SK-N-SH (cell line): ENCODE data around the gene CNTN4.
A peak's percentile ranks its signal among the peaks of the same experiment; 100 is the strongest.

Experiments
- EP300 ChIP-seq, 2 experiments: IDR thresholded peaks; 2 replicates each; pipeline versions ENCODE4 v1.4.0 to v1.6.1; 2012; ENCODE audit warnings: borderline replicate concordance in 1 of 2, low read depth in 1 of 2, low read length in 1 of 2
- EZH2phosphoT487 ChIP-seq: fragments of 200-600 bp; sonication (generic); IDR thresholded peaks from 2 replicates; pipeline ENCODE4 v1.6.1; 2017; ENCODE audit warnings: low read depth, mixed run types, mild to moderate bottlenecking, antibody characterized with exemption, moderate library complexity, borderline replicate concordance
- FOXM1 ChIP-seq: IDR thresholded peaks from 2 replicates; pipeline ENCODE4 v1.4.0; 2012; ENCODE audit warnings: low read depth, mild to moderate bottlenecking
- MXI1 ChIP-seq: IDR thresholded peaks from 2 replicates; pipeline ENCODE4 v1.6.1; 2012; ENCODE audit warnings: mild to moderate bottlenecking, low read depth, low read length, improper control_type of control experiment
- RAD21 ChIP-seq: IDR thresholded peaks from 2 replicates; pipeline ENCODE4 v1.6.1; 2012; ENCODE audit warnings: mild to moderate bottlenecking, low read length
- RXRA ChIP-seq: IDR thresholded peaks from 2 replicates; pipeline ENCODE4 v1.4.0; 2012; ENCODE audit warnings: low read depth, mild to moderate bottlenecking, borderline replicate concordance
- SMC3 ChIP-seq: IDR thresholded peaks from 2 replicates; pipeline ENCODE4 v1.6.1; 2012; ENCODE audit warnings: low read depth, low read length, improper control_type of control experiment
- TF ChIP-seq, protein P1 (sequence below): fragments of 200-600 bp; sonication (generic); IDR thresholded peaks from 2 replicates; pipeline ENCODE4 v1.6.1; 2017; ENCODE audit warnings: antibody characterized with exemption, mild to moderate bottlenecking, moderate library complexity

DNA sequence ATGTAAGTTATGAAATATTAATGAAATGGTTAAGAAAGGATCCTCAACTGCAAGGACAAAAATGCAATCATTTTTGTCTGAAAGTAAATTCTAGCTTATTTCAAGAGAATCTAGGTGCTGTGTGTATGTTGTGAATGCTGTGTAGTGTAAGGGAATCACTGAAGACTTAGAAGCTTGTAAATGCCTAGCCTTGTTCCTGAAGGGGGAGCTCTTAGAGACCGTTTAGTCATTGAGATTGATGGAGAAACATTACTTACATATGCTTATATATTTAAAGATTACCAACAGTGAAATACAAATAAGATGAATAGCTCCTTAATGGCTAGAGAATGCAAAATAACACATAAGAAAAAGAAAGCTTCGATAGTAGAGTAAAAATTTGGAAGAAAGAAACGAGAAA lies 67.9 kb downstream of the CNTN4 start:
- TF ChIP-seq, protein P1, sequence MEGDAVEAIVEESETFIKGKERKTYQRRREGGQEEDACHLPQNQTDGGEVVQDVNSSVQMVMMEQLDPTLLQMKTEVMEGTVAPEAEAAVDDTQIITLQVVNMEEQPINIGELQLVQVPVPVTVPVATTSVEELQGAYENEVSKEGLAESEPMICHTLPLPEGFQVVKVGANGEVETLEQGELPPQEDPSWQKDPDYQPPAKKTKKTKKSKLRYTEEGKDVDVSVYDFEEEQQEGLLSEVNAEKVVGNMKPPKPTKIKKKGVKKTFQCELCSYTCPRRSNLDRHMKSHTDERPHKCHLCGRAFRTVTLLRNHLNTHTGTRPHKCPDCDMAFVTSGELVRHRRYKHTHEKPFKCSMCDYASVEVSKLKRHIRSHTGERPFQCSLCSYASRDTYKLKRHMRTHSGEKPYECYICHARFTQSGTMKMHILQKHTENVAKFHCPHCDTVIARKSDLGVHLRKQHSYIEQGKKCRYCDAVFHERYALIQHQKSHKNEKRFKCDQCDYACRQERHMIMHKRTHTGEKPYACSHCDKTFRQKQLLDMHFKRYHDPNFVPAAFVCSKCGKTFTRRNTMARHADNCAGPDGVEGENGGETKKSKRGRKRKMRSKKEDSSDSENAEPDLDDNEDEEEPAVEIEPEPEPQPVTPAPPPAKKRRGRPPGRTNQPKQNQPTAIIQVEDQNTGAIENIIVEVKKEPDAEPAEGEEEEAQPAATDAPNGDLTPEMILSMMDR: no peak
- TF ChIP-seq EZH2phosphoT487: no peak
- no peak for TF ChIP-seq FOXM1
- TF ChIP-seq SMC3: peak; percentile 8; the same call in 1 of the 2 replicates
- TF ChIP-seq RAD21: peak; percentile 57
- TF ChIP-seq EP300 (IDR thresholded peaks at IDR 0.05; ENCODE audit: borderline replicate concordance in 1 of 2, low read depth in 1 of 2, low read length in 1 of 2): no peak
- TF ChIP-seq RXRA: no peak
- no peak for TF ChIP-seq MXI1
